GM21367 (cell line): Measurements from ENCODE around the gene TUT4.
"Not testable (repeated sequence)": the region's sequence is repeated elsewhere in the genome, so short reads cannot be mapped to it uniquely, and the experiment has no call there.

Source experiments
- ATAC-seq: cut with Tn5 transposase; IDR thresholded peaks from one replicate; pipeline ENCODE4 v1.9.1; 2021; ENCODE audit not compliant: unreplicated experiment

TUT4 gene, protein sequence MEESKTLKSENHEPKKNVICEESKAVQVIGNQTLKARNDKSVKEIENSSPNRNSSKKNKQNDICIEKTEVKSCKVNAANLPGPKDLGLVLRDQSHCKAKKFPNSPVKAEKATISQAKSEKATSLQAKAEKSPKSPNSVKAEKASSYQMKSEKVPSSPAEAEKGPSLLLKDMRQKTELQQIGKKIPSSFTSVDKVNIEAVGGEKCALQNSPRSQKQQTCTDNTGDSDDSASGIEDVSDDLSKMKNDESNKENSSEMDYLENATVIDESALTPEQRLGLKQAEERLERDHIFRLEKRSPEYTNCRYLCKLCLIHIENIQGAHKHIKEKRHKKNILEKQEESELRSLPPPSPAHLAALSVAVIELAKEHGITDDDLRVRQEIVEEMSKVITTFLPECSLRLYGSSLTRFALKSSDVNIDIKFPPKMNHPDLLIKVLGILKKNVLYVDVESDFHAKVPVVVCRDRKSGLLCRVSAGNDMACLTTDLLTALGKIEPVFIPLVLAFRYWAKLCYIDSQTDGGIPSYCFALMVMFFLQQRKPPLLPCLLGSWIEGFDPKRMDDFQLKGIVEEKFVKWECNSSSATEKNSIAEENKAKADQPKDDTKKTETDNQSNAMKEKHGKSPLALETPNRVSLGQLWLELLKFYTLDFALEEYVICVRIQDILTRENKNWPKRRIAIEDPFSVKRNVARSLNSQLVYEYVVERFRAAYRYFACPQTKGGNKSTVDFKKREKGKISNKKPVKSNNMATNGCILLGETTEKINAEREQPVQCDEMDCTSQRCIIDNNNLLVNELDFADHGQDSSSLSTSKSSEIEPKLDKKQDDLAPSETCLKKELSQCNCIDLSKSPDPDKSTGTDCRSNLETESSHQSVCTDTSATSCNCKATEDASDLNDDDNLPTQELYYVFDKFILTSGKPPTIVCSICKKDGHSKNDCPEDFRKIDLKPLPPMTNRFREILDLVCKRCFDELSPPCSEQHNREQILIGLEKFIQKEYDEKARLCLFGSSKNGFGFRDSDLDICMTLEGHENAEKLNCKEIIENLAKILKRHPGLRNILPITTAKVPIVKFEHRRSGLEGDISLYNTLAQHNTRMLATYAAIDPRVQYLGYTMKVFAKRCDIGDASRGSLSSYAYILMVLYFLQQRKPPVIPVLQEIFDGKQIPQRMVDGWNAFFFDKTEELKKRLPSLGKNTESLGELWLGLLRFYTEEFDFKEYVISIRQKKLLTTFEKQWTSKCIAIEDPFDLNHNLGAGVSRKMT (N-terminal part only)

GRCh38 chr1:52552505-52553361 lies at the start of gene TUT4:
TUT4 (minus strand) TSS chr1:52553092; CDS start chr1:52526280, 26,812 bp downstream.
- peak; percentile 40 for ATAC-seq

- ATAC-seq: no peak
Observed at GRCh38 chr1:52601991-52602855, 49.3 kb upstream of the TUT4 start, which contains the start of gene GPX7. GPX7 (plus strand) TSS chr1:52602371; CDS start chr1:52602410, 39 bp downstream.

- no peak for ATAC-seq
Observed at GRCh38 chr1:52601519-52601918, 48.6 kb upstream of the TUT4 start.

DNA sequence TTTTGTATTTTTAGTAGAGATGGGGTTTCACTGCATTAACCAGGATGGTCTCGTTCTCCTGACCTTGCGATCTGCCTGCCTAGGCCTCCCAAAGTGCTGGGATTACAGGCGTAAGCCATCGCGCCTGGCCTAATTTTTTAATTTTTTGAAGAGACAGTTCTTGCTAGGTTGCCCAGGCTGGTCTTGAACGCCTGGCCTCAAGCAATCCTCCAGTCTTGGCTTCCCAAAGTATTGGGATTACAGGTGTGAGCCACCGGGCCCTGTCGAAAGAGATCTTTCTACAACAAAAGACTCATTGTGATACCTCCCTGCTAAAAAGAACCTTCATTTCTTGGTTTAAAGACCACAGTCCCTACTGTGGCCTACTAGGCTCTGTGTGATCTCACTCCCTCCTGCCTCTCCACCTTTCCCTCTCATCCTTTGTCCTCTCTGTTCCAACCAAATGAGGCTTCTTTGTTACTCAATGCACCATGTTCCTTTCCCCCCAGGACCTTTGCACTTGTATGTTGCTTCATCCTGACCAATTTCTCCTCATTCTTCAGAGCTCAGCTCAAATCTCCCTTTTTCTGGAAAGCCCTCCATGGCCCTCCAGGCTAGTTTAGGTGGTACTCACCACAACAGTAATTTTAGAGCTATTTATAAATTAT lies 47.8 kb upstream of the TUT4 start:
- ATAC-seq: no peak

DNA sequence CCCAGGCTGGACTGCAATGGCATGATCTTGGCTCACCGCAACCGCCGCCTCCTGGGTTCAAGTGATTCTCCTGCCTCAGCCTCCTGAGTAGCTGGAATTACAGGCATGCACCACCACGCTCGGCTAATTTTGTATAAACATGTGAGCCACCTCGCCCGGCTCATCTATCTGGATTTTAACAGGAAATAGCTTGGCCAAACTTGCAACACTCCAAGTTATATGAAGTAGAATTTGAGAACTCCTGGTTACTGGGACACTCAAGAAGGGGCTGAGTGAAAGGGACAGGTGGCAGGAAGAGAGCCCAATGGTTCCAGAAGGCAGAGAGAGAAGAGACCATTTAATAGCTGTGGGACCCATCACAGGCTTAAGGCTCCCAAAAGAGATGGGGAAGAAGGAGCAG lies 46.3 kb upstream of the TUT4 start:
- no peak for ATAC-seq

DNA sequence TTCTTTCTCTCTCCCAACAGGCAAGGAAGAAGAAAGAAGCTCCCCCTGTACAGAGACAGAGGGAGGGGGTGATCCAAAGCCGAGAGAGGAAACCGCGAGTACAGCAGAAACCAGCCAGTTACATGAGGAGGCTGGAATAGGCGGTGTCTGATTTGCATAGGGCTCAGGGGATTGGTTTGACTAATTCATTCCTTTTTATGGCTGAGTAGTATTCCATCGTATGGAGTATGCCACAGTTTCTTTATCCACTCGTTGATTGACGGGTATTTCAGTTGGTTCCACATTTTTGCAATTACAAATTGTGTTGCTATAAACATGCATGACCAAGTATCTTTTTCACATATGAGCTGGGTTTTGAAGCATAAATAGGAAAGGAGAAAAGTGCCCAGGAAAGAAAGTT lies 45.8 kb upstream of the TUT4 start:
- ATAC-seq: no peak

GRCh38 chr1:52597912-52598311 lies 45.0 kb upstream of the TUT4 start:
- ATAC-seq: no peak

DNA sequence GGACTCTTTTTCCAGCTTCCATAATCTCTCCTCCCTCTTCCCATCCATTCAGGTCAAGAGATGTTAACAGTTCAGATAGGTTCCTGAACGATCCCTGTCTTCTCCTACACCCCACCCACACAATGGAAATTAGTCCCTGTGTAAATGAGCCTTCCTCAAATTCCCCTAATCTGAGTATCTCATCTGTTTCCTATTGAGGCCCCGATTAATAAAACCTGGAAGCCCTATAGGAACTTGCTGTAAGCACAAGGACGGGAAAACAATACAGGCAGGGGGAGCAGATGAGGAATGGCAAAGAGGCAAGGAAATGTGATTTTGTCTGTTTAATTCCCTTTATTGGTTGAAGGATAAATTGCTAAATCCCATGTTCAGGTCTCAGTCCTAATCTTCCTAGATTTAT lies 42.2 kb upstream of the TUT4 start:
- no peak for ATAC-seq

- ATAC-seq: no peak
Observed at GRCh38 chr1:52593495-52593894, 40.6 kb upstream of the TUT4 start.

DNA sequence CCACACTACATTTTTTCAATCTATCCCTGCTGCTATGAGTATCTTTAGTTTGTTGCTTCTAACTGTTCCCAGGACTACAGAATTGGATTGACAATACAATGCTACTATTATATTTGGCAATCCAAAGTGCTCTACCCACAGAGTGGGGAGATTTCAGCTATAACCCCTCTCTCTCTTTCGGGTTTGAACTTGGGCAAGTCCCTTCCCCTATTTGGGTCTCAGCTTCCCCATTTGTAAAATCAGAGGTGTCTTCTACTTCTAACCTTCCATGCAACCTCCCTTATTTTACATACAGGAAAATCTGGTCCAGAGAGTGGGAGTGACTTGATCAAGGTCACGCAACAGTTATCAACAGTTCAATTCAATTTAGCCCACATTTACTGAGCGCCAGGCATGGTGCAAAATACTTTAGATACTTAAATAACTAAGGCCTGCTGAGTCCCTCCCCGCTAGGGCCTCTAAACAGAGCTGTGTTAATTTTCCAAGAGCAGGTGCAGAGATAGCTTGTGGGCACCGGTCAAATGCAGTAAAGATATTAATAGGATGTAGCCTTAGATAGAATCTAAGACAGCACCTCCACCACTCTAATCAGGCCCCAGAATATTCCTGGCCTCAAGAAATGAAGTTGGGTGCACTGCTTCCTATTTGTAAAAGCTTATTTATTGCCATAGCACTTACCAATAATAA lies 39.9 kb upstream of the TUT4 start:
- no peak for ATAC-seq

- no peak for ATAC-seq
Observed at GRCh38 chr1:52590266-52590665, 37.4 kb upstream of the TUT4 start.

DNA sequence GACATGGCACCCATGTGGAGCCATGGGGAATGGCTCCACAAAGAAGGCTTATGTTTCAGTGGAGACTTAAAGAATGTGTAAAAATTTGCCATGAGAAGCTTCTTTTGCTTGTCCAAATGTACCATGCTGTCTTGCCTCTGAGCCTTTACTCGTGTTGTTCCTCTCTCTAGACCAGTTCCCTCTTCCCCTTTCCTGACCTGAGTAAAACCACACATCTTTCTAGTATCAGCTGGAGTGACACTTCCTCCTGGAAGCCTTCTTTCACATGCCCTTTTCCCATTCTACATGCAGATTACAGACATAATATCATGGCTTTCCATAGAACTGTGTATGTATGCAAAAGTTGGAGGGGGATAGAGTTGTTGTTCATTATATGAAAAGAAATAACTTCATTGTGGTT lies 35.6 kb upstream of the TUT4 start:
- no peak for ATAC-seq

DNA sequence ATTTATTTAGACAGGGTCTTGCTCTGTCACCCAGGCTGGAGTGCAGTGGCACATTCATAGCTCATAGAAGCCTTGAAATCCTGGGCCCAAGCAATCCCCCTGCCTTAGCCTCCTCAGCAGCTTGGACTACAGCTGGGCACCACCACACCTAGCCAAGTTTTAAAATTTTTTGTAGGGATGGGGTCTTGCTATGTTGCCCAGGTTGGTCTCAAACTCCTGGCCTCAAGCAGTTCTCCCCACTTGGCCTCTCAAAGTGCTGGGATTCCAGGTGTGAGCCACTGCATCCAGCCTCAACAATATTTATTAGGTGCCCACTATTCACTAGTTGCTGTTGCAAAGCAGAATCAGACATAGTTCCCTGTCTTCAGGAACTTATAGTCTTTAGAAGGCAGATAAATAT lies 35.1 kb upstream of the TUT4 start:
- no peak for ATAC-seq

DNA sequence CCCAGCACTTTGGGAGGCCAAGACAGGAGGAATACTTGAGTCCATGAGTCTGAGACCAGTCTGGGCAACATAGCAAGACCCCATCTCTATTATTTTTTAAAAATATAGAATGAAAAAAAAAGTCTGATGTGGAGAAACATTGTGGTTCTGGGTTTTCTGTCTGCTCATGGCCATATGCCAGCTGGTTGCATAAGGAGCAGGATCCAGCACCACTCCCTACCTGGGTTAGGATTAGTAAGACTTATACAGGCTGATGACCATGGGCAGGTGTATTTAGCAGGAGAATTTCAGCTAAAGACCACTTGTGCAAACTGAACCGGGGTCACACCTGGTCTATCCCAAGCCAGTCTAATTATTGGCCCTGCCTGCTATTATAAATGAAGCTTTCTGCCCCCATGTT lies 32.6 kb upstream of the TUT4 start:
- no peak for ATAC-seq

- no peak for ATAC-seq
Observed at GRCh38 chr1:52582116-52582696, 29.3 kb upstream of the TUT4 start.

DNA sequence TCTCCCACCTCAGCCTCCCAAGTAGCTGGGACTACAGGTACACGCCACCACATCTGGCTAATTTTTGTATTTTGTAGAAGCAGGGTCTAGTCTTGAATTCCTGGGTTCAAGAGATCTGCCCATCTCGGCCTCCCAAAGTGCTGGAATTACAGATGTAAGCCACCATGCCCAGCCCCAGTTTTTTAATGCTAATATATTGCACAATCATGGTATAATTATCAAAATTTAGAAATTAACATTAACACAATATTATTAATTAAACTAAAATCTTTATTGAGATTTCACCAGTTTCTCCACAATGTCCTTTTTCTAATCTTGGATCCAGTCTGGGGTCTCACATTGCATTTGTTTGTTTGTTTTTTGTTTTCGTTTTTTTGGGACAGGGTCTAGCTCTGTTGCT lies 27.4 kb upstream of the TUT4 start:
- no peak for ATAC-seq

DNA sequence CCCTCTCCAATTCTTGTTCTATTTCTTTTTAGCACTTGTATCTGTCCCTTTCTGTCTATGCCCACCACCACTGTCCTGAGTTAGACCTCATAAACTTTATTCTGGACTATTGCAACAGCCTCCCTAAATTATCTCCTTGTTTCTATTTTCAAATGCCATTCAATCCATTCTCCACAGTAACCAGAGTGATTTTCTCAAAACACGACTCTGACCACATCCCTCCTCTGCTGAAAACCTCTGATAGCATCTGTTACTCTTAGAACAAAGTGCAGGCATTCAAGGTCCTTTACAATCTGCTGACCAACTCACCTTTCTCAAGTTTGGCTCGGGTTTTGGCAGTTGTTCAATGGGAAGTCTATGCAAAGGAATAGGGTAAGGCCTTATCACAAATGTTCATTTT lies 26.5 kb upstream of the TUT4 start:
- no peak for ATAC-seq

GRCh38 chr1:52578066-52578465 lies 25.2 kb upstream of the TUT4 start:
- not testable (repeated sequence) for ATAC-seq
